Activated B cell treated with CpG ODN at 0.5 μM for 24 hours (primary cell): ENCODE data around the gene MKNK1. TPM values are rescaled to one million over a fixed set of nuclear protein-coding genes. Genes with fewer than 3 reads are reported as not detected.
A peak's percentile ranks its signal among the peaks of the same experiment; 100 is the strongest.
"Not testable (repeated sequence)": the region's sequence is repeated elsewhere in the genome, so short reads cannot be mapped to it uniquely, and the experiment has no call there.

Experiments used
- ATAC-seq: fragments of 200-7000 bp; cut with Tn5 transposase; one replicate; pipeline ENCODE4 v1.10.0; 2021; ENCODE audit warnings: low read depth, mild to moderate bottlenecking, moderate library complexity
- CTCF ChIA-PET: fragments of 350-600 bp; sonication (Branson Sonifier 250); formaldehyde crosslinking; loops from one replicate; lab custom pipeline; 2021; ENCODE audit warnings: antibody characterized with exemption; lab: Charles Lee
- POLR2A ChIA-PET: fragments of 350-600 bp; sonication (Branson Sonifier 250); formaldehyde crosslinking; loops from one replicate; lab custom pipeline; 2021; ENCODE audit warnings: antibody characterized with exemption; lab: Charles Lee
- DNase-seq: peaks from one replicate; pipeline ENCODE4 v3.0.0; 2022
- H3K27ac Mint-ChIP-seq: one replicate; pipeline ENCODE4 v1.8.0; 2020; ENCODE audit warnings: mixed read lengths
- H3K27me3 Mint-ChIP-seq: one replicate; pipeline ENCODE4 v1.8.0; 2021; ENCODE audit warnings: mixed read lengths
- H3K36me3 Mint-ChIP-seq: one replicate; pipeline ENCODE4 v1.8.0; 2021; ENCODE audit warnings: low read depth, mixed read lengths
- H3K4me1 Mint-ChIP-seq: one replicate; pipeline ENCODE4 v1.8.0; 2021; ENCODE audit warnings: mixed read lengths
- H3K4me3 Mint-ChIP-seq: one replicate; pipeline ENCODE4 v1.8.0; 2020; ENCODE audit warnings: mild to moderate bottlenecking, mixed read lengths
- H3K9me3 Mint-ChIP-seq: one replicate; pipeline ENCODE4 v1.8.0; 2020; ENCODE audit warnings: mixed read lengths
- intact Hi-C: fragments of 100-400 bp; cut with micrococcal nuclease; formaldehyde crosslinking; loops from one replicate; pipeline ENCODE4 v1.15.1; 2024
- total RNA-seq: library from RNA; stranded (reverse); gene quantifications from 2 replicates; pipeline ENCODE4 v1.2.3, GENCODE V29; 2022
- TF ChIP-seq, protein P1 (sequence below): fragments of 200-600 bp; IDR thresholded peaks from one replicate; pipeline ENCODE4 v1.8.0; 2022; ENCODE audit warnings: antibody characterized with exemption, mild to moderate bottlenecking

MKNK1 gene
- total RNA-seq, result 42.3 and 45.0 TPM in 2 replicates

DNA sequence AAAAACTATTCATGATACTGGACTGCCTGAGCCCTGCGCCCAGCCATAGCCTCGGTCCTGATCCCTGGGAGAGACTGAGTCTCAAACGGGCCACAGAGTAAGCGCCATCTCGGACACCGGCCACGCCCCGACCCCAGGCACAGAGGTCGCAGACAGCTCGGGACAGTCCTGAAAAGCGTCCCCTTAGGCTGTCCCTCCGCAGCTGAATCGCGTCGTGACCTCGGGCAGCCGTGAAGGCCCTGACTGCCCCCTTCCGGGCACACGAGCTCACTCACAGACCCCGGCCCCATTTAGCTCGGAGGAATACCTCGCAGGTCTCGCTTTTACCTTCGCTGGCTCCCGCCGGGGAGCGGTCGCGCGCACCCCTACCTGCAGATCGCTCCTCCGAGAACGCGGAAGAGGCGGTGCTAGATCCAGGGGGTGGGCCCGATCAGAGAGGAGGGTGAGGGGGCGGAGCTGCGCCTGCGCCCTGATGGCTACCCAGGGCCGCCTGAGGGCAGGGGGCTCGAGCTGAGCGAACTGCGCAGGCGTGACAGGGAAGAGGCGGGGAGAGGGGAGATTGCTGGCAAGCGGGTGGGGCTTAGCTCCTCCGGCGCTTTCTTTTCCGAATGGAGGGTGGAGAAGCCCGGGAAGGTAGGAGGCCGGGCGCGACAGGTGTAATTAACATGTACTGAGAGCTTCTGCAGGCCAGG lies at the start of gene MKNK1:
TSS of gene MKNK1 (minus strand) at position 411 of the 692 bp plus-strand sequence. CDS start 20,941 bp downstream, outside the sequence.
- peaks cover 17% of the 10 kb centered on the region for H3K4me1 Mint-ChIP-seq
- peaks cover 18% of the 10 kb centered on the region for H3K36me3 Mint-ChIP-seq
- H3K9me3 Mint-ChIP-seq, result no peaks in the 10 kb centered on the region
- ATAC-seq (peak; percentile 99), DNase-seq (peak; percentile 97)
- H3K27ac Mint-ChIP-seq, result peak within 1 kb of the TSS; percentile 86
- intact Hi-C loops, result loop anchor here (1.0 to 5.0 kb wide), 5 partner anchors 12 to 917 kb away; partner anchors contain the start of genes ATPAF1, EFCAB14, GPBP1L1 and MOB3C
- H3K4me3 Mint-ChIP-seq, result peak within 1 kb of the TSS; percentile 95
- H3K27me3 Mint-ChIP-seq, result no peaks in the 10 kb centered on the region
- ChIA-PET POLR2A (interaction anchor here (0.5 to 6.5 kb wide), 12 partner anchors 9 to 278 kb away, joined by 3 to 108 read pairs (median 4); partner anchors contain the start of genes EFCAB14 and MOB3C), CTCF (interaction anchor here (0.7 to 1.9 kb wide), 3 partner anchors 12 to 157 kb away, joined by 3 to 11 read pairs (median 3); partner anchors contain the start of gene MOB3C)
- TF ChIP-seq, protein P1, sequence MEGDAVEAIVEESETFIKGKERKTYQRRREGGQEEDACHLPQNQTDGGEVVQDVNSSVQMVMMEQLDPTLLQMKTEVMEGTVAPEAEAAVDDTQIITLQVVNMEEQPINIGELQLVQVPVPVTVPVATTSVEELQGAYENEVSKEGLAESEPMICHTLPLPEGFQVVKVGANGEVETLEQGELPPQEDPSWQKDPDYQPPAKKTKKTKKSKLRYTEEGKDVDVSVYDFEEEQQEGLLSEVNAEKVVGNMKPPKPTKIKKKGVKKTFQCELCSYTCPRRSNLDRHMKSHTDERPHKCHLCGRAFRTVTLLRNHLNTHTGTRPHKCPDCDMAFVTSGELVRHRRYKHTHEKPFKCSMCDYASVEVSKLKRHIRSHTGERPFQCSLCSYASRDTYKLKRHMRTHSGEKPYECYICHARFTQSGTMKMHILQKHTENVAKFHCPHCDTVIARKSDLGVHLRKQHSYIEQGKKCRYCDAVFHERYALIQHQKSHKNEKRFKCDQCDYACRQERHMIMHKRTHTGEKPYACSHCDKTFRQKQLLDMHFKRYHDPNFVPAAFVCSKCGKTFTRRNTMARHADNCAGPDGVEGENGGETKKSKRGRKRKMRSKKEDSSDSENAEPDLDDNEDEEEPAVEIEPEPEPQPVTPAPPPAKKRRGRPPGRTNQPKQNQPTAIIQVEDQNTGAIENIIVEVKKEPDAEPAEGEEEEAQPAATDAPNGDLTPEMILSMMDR, result no peak

DNA sequence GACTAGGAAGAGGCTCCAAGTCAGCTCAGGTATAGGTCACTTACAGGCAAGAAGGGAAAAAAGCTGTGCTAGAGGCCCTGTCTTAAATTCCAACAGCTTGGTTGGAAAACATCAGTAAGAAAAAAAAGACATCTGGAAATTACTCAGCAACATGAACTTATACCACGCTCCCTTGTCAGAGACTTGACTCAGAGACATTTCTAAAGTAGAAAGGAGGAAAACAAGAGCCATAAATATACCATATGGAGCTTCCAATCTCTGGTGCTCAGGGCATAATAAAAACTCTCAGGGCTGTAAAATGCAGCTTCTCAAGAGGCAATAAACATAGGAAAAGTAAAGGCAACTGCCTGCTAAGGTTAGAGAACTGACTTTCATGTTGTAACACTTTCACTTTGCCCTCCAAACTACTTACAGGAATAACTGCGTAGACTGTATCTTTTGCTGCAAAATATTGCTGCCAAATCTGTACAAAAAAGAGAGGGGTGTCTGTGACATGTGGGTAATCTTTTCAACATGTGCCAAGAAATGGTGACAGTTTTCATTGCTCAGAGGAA lies 49.4 kb upstream of the MKNK1 start:
- H3K36me3 Mint-ChIP-seq, result peaks cover 78% of the 10 kb centered on the region
- H3K27me3 Mint-ChIP-seq, result no peaks in the 10 kb centered on the region
- ATAC-seq (no peak), DNase-seq (no peak)
- CTCF ChIA-PET, result no interaction called here
- POLR2A ChIA-PET, result no interaction called here
- no peak overlapping the region for H3K27ac Mint-ChIP-seq
- peaks cover 9% of the 10 kb centered on the region for H3K9me3 Mint-ChIP-seq
- intact Hi-C loops, result no loop called here
- no peaks in the 10 kb centered on the region for H3K4me1 Mint-ChIP-seq
- no peak overlapping the region for H3K4me3 Mint-ChIP-seq
- TF ChIP-seq, protein P1, result no peak

DNA sequence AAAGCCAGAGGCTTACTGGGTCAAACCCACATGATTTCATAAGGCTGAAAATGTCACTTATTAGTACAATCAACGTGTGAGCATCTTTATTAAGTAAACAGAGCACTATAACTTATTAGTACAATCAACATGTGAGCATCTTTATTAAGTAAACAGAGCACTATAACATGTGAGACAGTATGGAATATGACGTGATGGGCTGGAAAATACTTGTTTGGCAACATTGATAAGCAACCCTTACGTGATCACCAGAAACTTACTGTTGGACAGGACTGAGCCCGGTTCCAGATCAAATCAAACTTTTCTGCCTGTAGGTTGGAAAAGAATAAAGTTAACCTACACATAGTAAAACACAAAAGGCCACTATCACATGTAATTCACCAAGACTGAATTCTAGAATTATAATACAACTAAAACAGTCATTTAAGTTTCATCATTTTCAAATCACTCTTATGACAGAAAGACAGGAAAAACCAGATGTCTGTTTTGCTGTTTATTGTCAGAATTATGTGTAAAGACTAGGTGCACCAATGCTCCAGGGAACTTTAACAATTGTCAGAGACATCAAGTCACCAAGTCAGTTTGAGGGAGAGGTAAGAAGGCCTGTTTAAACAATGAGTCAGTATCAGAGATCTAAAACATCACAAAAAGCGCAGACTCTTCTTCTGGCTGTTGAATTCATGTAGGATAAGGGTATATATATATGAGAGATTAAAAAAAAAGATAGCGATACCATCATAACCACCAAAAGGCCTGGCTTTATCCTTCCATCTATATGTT lies 48.4 kb upstream of the MKNK1 start:
- Mint-ChIP-seq H3K4me1 (no peaks in the 10 kb centered on the region), H3K27me3 (no peaks in the 10 kb centered on the region), H3K9me3 (peaks cover 9% of the 10 kb centered on the region), H3K27ac (no peak overlapping the region), H3K36me3 (peaks cover 71% of the 10 kb centered on the region), H3K4me3 (no peak overlapping the region)
- ATAC-seq (no peak), DNase-seq (no peak)
- ChIA-PET CTCF (no interaction called here), POLR2A (interaction anchor here (0.7 kb wide), 1 partner anchor 51 kb away, joined by 7 read pairs; no protein-coding TSS in a partner anchor)
- intact Hi-C loops, result no loop called here
- TF ChIP-seq, protein P1, result no peak

DNA sequence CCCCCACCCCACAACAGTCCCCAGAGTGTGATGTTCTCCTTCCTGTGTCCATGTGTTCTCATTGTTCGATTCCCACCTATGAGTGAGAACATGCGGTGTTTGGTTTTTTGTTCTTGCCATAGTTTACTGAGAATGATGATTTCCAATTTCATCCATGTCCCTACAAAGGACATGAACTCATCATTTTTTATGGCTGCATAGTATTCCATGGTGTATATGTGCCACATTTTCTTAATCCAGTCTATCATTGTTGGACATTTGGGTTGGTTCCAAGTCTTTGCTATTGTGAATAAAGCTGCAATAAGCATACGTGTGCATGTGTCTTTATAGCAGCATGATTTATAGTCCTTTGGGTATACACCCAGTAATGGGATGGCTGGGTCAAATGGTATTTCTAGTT lies 47.1 kb upstream of the MKNK1 start:
- H3K9me3 Mint-ChIP-seq, CTCF ChIA-PET, H3K4me1 Mint-ChIP-seq, H3K27ac Mint-ChIP-seq, ATAC-seq, H3K4me3 Mint-ChIP-seq, DNase-seq, H3K27me3 Mint-ChIP-seq, intact Hi-C loops, POLR2A ChIA-PET: not testable (repeated sequence)
- peaks cover 70% of the 10 kb centered on the region for H3K36me3 Mint-ChIP-seq

DNA sequence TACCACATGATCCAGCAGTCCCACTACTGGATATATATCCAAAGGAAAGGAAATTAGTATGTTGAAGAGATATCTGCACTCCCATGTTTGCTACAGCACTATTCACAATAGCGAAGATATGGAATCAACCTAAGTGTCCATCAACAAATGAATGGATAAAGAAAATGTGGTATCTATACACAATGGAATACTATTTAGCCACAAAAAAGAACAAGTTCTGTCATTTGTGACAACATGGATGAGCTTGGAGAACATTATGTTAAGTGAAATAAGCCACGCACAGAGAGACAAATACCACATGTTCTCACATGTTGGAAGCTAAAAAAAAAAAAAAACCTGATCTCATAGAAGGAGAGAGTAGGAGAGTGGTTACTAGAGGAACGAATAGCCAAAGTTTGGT lies 46.4 kb upstream of the MKNK1 start:
- POLR2A ChIA-PET, result no interaction called here

More for the DNA sequence above, 46.4 kb upstream of the MKNK1 start:
- Mint-ChIP-seq H3K4me1 (no peaks in the 10 kb centered on the region), H3K27me3 (no peaks in the 10 kb centered on the region), H3K36me3 (peaks cover 63% of the 10 kb centered on the region), H3K27ac (no peak overlapping the region), H3K9me3 (peaks cover 9% of the 10 kb centered on the region), H3K4me3 (no peak overlapping the region)
- no peak for ATAC-seq
- DNase-seq, result no peak
- intact Hi-C loops, result no loop called here
- CTCF ChIA-PET, result no interaction called here
- TF ChIP-seq, protein P1, result no peak
